CD14-positive monocyte (primary cell): ENCODE data around the gene SGO2. TPM values are rescaled to one million over a fixed set of nuclear protein-coding genes. Genes with fewer than 3 reads are reported as not detected.

Source experiments
- DNase-seq, 3 donors: peaks; one replicate each; pipeline ENCODE4 v3.0.0-alpha.2; 2011 to 2022
- H2AFZ ChIP-seq: 2 replicates; pipeline ENCODE4 v1.6.0; 2012; ENCODE audit warnings: mild to moderate bottlenecking, low read depth, low read length, inconsistent platforms; ENCODE audit not compliant: insufficient read depth, poor library complexity, severe bottlenecking
- H3K27ac ChIP-seq, 2 donors: 1 replicate in 1 of 2; 2 replicates in 1 of 2; pipeline ENCODE4 v1.5.1; 2012 to 2013; ENCODE audit warnings: low read length in 2 of 2, control low read depth in 1 of 2, inconsistent platforms in 1 of 2, low read depth in 1 of 2, mild to moderate bottlenecking in 1 of 2
- H3K27me3 ChIP-seq, 2 donors: one replicate each; pipeline versions ENCODE4 v1.6.0 to v1.6.1; 2011 to 2013; ENCODE audit warnings: low read length in 2 of 2; ENCODE audit not compliant: control insufficient read depth in 2 of 2, insufficient read depth in 2 of 2
- H3K36me3 ChIP-seq, 2 donors: replicated peaks in 1 of 2; 1 replicate in 1 of 2; 2 replicates in 1 of 2; pipeline versions ENCODE4 v1.5.1 to v1.6.1; 2012 to 2013; ENCODE audit warnings: low read length in 2 of 2, control low read depth in 1 of 2, inconsistent platforms in 1 of 2, mild to moderate bottlenecking in 1 of 2; ENCODE audit not compliant: insufficient read depth in 2 of 2, control insufficient read depth in 1 of 2
- H3K4me1 ChIP-seq, 2 donors: 1 replicate in 1 of 2; 2 replicates in 1 of 2; pipeline versions ENCODE4 v1.5.1 to v1.6.1; 2012 to 2013; ENCODE audit warnings: low read length in 2 of 2, control low read depth in 1 of 2, inconsistent platforms in 1 of 2, mild to moderate bottlenecking in 1 of 2, moderate library complexity in 1 of 2; ENCODE audit not compliant: insufficient read depth in 2 of 2, control insufficient read depth in 1 of 2
- H3K4me2 ChIP-seq: replicated peaks from 2 replicates; pipeline ENCODE3; 2012; ENCODE audit warnings: low read length, moderate library complexity, mild to moderate bottlenecking; ENCODE audit not compliant: poor library complexity, severe bottlenecking; ENCODE audit errors: extremely low read depth
- H3K4me3 ChIP-seq, 3 experiments: fragments of 200-600 bp in 1 of 3; sonication (generic) in 1 of 3; replicated peaks in 1 of 3; 1 replicate in 2 of 3; 2 replicates in 1 of 3; pipeline ENCODE4 v1.5.1; 2011 to 2013; ENCODE audit warnings: low read length in 3 of 3, mild to moderate bottlenecking in 3 of 3, control low read depth in 2 of 3, low read depth in 2 of 3, inconsistent platforms in 1 of 3, moderate library complexity in 1 of 3
- H3K79me2 ChIP-seq: 2 replicates; pipeline ENCODE4 v1.6.0; 2012; ENCODE audit warnings: mild to moderate bottlenecking, control low read depth, inconsistent platforms, low read length, moderate library complexity; ENCODE audit not compliant: insufficient read depth
- H3K9ac ChIP-seq: 2 replicates; pipeline ENCODE4 v1.6.0; 2017; ENCODE audit warnings: low read length, mild to moderate bottlenecking; ENCODE audit not compliant: insufficient read depth, poor library complexity, severe bottlenecking
- H3K9me3 ChIP-seq, 2 donors: replicated peaks in 1 of 2; 1 replicate in 1 of 2; 2 replicates in 1 of 2; pipeline versions ENCODE4 v1.5.1 to v1.6.1; 2012 to 2013; ENCODE audit warnings: low read length in 2 of 2, control low read depth in 1 of 2; ENCODE audit not compliant: control insufficient read depth in 1 of 2, insufficient read depth in 1 of 2
- H4K20me1 ChIP-seq: 2 replicates; pipeline ENCODE4 v1.6.0; 2012; ENCODE audit warnings: mild to moderate bottlenecking, low read length, control low read depth, moderate library complexity; ENCODE audit not compliant: insufficient read depth
- H3K27ac Mint-ChIP-seq, 7 donors: one replicate each; pipeline ENCODE4 v1.8.0; 2020; ENCODE audit warnings: mild to moderate bottlenecking in 7 of 7, mixed read lengths in 7 of 7, moderate library complexity in 6 of 7, inconsistent platforms in 2 of 7
- H3K27me3 Mint-ChIP-seq, 3 donors: one replicate each; pipeline ENCODE4 v1.8.0; 2021 to 2022; ENCODE audit warnings: low read depth in 3 of 3, mild to moderate bottlenecking in 3 of 3, mixed read lengths in 3 of 3, moderate library complexity in 3 of 3, inconsistent platforms in 1 of 3
- H3K36me3 Mint-ChIP-seq, 2 donors: one replicate each; pipeline ENCODE4 v1.8.0; 2020; ENCODE audit warnings: mixed read lengths in 2 of 2, inconsistent platforms in 1 of 2, mild to moderate bottlenecking in 1 of 2
- H3K4me1 Mint-ChIP-seq: one replicate; pipeline ENCODE4 v1.8.0; 2020; ENCODE audit warnings: mild to moderate bottlenecking, mixed read lengths
- H3K4me3 Mint-ChIP-seq, 2 donors: one replicate each; pipeline ENCODE4 v1.8.0; 2020; ENCODE audit warnings: mild to moderate bottlenecking in 2 of 2, mixed read lengths in 2 of 2, moderate library complexity in 1 of 2
- H3K9me3 Mint-ChIP-seq, 7 donors: one replicate each; pipeline ENCODE4 v1.8.0; 2020 to 2022; ENCODE audit warnings: mixed read lengths in 7 of 7, mild to moderate bottlenecking in 6 of 7, moderate library complexity in 6 of 7, inconsistent platforms in 2 of 7
- WGBS: methylation state at CpG from one replicate; pipeline ENCODE4 v1.1.5; 2013; ENCODE audit warnings: missing lambda C conversion rate; ENCODE audit not compliant: insufficient coverage; 5-methylcytosine and 5-hydroxymethylcytosine counted together
- intact Hi-C, 2 donors: fragments of 100-400 bp; cut with micrococcal nuclease; formaldehyde crosslinking; loops; one replicate each; pipeline versions ENCODE4 v1.15.0 to v1.15.1; 2023
- polyA plus RNA-seq, 3 donors: library from polyadenylated mRNA; depleted of rRNA in 1 of 3; unstranded in 2 of 3; stranded (reverse) in 1 of 3; fragments of 300-500 nt in 2 of 3; fragments of >200 nt in 1 of 3; fragmentation: Illumina TruSeq in 2 of 3; gene quantifications; 1 replicate in 2 of 3; 2 replicates in 1 of 3; pipeline ENCODE4 v1.2.3, GENCODE V29; 2012 to 2021
- TF ChIP-seq, protein P1 (sequence below): fragments of 200-600 bp; IDR thresholded peaks from one replicate; pipeline ENCODE4 v1.8.0; 2022; ENCODE audit warnings: antibody characterized with exemption, mild to moderate bottlenecking

The SGO2 gene
- polyA plus RNA-seq, 3 donors, result 0.49 to 1.5 (median 1.4) TPM

- H3K27ac Mint-ChIP-seq, result no peak overlapping the region
- Histone ChIP-seq H3K79me2 (peaks cover 13% of the 10 kb centered on the region), H3K4me3 (no peak overlapping the region), H3K9ac (no peak overlapping the region), H4K20me1 (no peaks in the 10 kb centered on the region), H2AFZ (no peak overlapping the region), H3K4me2 (no peak overlapping the region), H3K36me3 (peaks cover 23 to 40% of the 10 kb centered on the region in 2 donors), H3K4me1 (peaks cover 13 to 17% of the 10 kb centered on the region in 2 donors), H3K9me3 (no peaks in the 10 kb centered on the region), H3K27me3 (peaks cover 0 to 3% of the 10 kb centered on the region in 2 donors), H3K27ac (no peak overlapping the region)
- H3K9me3 Mint-ChIP-seq, result peaks cover 0 to 2% (median 0%) of the 10 kb centered on the region in 7 donors
- no peaks in the 10 kb centered on the region for H3K27me3 Mint-ChIP-seq
- TF ChIP-seq, protein P1, sequence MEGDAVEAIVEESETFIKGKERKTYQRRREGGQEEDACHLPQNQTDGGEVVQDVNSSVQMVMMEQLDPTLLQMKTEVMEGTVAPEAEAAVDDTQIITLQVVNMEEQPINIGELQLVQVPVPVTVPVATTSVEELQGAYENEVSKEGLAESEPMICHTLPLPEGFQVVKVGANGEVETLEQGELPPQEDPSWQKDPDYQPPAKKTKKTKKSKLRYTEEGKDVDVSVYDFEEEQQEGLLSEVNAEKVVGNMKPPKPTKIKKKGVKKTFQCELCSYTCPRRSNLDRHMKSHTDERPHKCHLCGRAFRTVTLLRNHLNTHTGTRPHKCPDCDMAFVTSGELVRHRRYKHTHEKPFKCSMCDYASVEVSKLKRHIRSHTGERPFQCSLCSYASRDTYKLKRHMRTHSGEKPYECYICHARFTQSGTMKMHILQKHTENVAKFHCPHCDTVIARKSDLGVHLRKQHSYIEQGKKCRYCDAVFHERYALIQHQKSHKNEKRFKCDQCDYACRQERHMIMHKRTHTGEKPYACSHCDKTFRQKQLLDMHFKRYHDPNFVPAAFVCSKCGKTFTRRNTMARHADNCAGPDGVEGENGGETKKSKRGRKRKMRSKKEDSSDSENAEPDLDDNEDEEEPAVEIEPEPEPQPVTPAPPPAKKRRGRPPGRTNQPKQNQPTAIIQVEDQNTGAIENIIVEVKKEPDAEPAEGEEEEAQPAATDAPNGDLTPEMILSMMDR, result no peak
- peaks cover 16% of the 10 kb centered on the region for H3K4me1 Mint-ChIP-seq
- no peak overlapping the region for H3K4me3 Mint-ChIP-seq
- WGBS, result no CpG with 5 or more reads among the region's 2 CpGs
- H3K36me3 Mint-ChIP-seq, result peaks cover 18 to 27% of the 10 kb centered on the region in 2 donors
- intact Hi-C loops, result no loop called here
- no peak for DNase-seq
Observed at GRCh38 chr2:200507179-200507578, 18.8 kb upstream of the SGO2 start.

GRCh38 chr2:200509235-200509611, 16.8 kb upstream of the SGO2 start:
- peak overlapping the region; percentile 78 to 94 (median 88) for H3K27ac Mint-ChIP-seq
- no peaks in the 10 kb centered on the region for H3K9me3 Mint-ChIP-seq
- Histone ChIP-seq H3K27me3 (peaks cover 0 to 6% of the 10 kb centered on the region in 2 donors), H3K4me3 (peak overlapping the region; percentile 70 to 84 (median 84)), H3K36me3 (peaks cover 12 to 21% of the 10 kb centered on the region in 2 donors), H3K9me3 (no peaks in the 10 kb centered on the region), H3K4me1 (peaks cover 13 to 17% of the 10 kb centered on the region in 2 donors), H2AFZ (peak overlapping the region; percentile 98), H3K4me2 (peak overlapping the region; percentile 79), H3K9ac (peak overlapping the region; percentile 94), H4K20me1 (no peaks in the 10 kb centered on the region), H3K27ac (peak overlapping the region; percentile 15 to 82), H3K79me2 (peaks cover 13% of the 10 kb centered on the region)
- WGBS, result 25% methylated on average over 8 of the region's 8 CpGs
- peaks cover 16% of the 10 kb centered on the region for H3K4me1 Mint-ChIP-seq
- TF ChIP-seq, protein P1, result no peak
- peak overlapping the region; percentile 89 to 99 for H3K4me3 Mint-ChIP-seq
- peaks cover 6 to 10% of the 10 kb centered on the region in 2 donors for H3K36me3 Mint-ChIP-seq
- H3K27me3 Mint-ChIP-seq, result no peaks in the 10 kb centered on the region
- intact Hi-C loops, result no loop called here
- peak in 1 of 3 donors; percentile 6 for DNase-seq
